ENCODE data around the gene MVK. TPM values are rescaled to one million over a fixed set of nuclear protein-coding genes. Genes with fewer than 3 reads are reported as not detected.

Gene MVK
- total RNA-seq, 3 donors from 2014 or later, result 18.9 to 30.0 (median 29.8) TPM

- ATAC-seq (no peak), DNase-seq (no peak)
- Histone ChIP-seq H3K36me3 (ENCODE audit: low read depth) (no peaks in the 10 kb centered on the region), H3K4me3 (no peak overlapping the region), H3K4me1 (ENCODE audit: low read depth) (no peaks in the 10 kb centered on the region), H3K9me3 (no peaks in the 10 kb centered on the region)
- intact Hi-C loops (cut with DNase I, micrococcal nuclease), result no loop called here
- no peak for TF ChIP-seq CTCF (IDR thresholded peaks at IDR 0.05)
Measured at GRCh38 chr12:109545826-109546225, 27.8 kb upstream of the MVK start.

- Histone ChIP-seq H3K4me1 (ENCODE audit: low read depth) (no peaks in the 10 kb centered on the region), H3K36me3 (ENCODE audit: low read depth) (no peaks in the 10 kb centered on the region), H3K9me3 (no peaks in the 10 kb centered on the region), H3K4me3 (no peak overlapping the region)
- ATAC-seq (no peak), DNase-seq (no peak)
- no peak for TF ChIP-seq CTCF (IDR thresholded peaks at IDR 0.05)
- intact Hi-C loops (cut with DNase I, micrococcal nuclease), result no loop called here
Measured at GRCh38 chr12:109547286-109547685, 26.3 kb upstream of the MVK start.

- TF ChIP-seq CTCF (IDR thresholded peaks at IDR 0.05), result no peak
- Histone ChIP-seq H3K36me3 (ENCODE audit: low read depth) (no peaks in the 10 kb centered on the region), H3K4me3 (no peak overlapping the region), H3K4me1 (ENCODE audit: low read depth) (no peaks in the 10 kb centered on the region), H3K9me3 (no peaks in the 10 kb centered on the region)
- DNase-seq, result no peak
- ATAC-seq, result no peak
- intact Hi-C loops (cut with DNase I, micrococcal nuclease), result no loop called here
Measured at GRCh38 chr12:109548258-109548657, 25.3 kb upstream of the MVK start.

- intact Hi-C loops (cut with DNase I, micrococcal nuclease), result no loop called here
- DNase-seq, result no peak
- no peak for ATAC-seq
- Histone ChIP-seq H3K9me3 (no peaks in the 10 kb centered on the region), H3K36me3 (ENCODE audit: low read depth) (no peaks in the 10 kb centered on the region), H3K4me1 (ENCODE audit: low read depth) (no peaks in the 10 kb centered on the region), H3K4me3 (no peak overlapping the region)
- no peak for TF ChIP-seq CTCF (IDR thresholded peaks at IDR 0.05)
Measured at GRCh38 chr12:109549613-109550270, 23.9 kb upstream of the MVK start.

GRCh38 chr12:109550281-109550680 is 23.3 kb upstream of the MVK start:
- Histone ChIP-seq H3K36me3 (ENCODE audit: low read depth) (no peaks in the 10 kb centered on the region), H3K4me3 (no peak overlapping the region), H3K4me1 (ENCODE audit: low read depth) (no peaks in the 10 kb centered on the region), H3K9me3 (no peaks in the 10 kb centered on the region)
- intact Hi-C loops (cut with DNase I, micrococcal nuclease), result no loop called here
- TF ChIP-seq CTCF (IDR thresholded peaks at IDR 0.05), result no peak
- ATAC-seq (no peak), DNase-seq (no peak)

GRCh38 chr12:109551108-109551507 is 22.5 kb upstream of the MVK start:
- Histone ChIP-seq H3K9me3 (no peaks in the 10 kb centered on the region), H3K36me3 (ENCODE audit: low read depth) (no peaks in the 10 kb centered on the region), H3K4me3 (no peak overlapping the region), H3K4me1 (ENCODE audit: low read depth) (no peaks in the 10 kb centered on the region)
- TF ChIP-seq CTCF (IDR thresholded peaks at IDR 0.05), result no peak
- ATAC-seq (no peak), DNase-seq (no peak)
- intact Hi-C loops (cut with DNase I, micrococcal nuclease), result no loop called here

All from mucosa of descending colon (tissue), 3 donors.